DND-41 (cell line): ENCODE data around the gene FOXN3.

Experiments used
- CTCF ChIP-seq: IDR thresholded peaks from 2 replicates; pipeline ENCODE4 v1.5.1; 2012; ENCODE audit warnings: borderline replicate concordance, low read length, moderate library complexity, mild to moderate bottlenecking; ENCODE audit not compliant: poor library complexity, severe bottlenecking; ENCODE audit errors: extremely low read depth
- EZH2 ChIP-seq: IDR thresholded peaks from 3 replicates; pipeline ENCODE4 v1.6.1; 2012; ENCODE audit warnings: borderline replicate concordance, low read depth, mild to moderate bottlenecking, moderate library complexity, low read length, inconsistent platforms; ENCODE audit not compliant: severe bottlenecking

GRCh38 chr14:89108608-89109007 lies 308.4 kb downstream of the FOXN3 start:
- TF ChIP-seq CTCF (no peak), EZH2 (no peak)
